NCI-H2196 treated with DMSO at 0.1 percent for 48 hours (cell line): ENCODE measurements around the gene PWWP2A.

Source experiments
- DNase-seq: peaks from one replicate; lab custom pipeline; 2025; ENCODE audit not compliant: unreplicated experiment; lab: John Stamatoyannopoulos, UW

Gene PWWP2A

DNA sequence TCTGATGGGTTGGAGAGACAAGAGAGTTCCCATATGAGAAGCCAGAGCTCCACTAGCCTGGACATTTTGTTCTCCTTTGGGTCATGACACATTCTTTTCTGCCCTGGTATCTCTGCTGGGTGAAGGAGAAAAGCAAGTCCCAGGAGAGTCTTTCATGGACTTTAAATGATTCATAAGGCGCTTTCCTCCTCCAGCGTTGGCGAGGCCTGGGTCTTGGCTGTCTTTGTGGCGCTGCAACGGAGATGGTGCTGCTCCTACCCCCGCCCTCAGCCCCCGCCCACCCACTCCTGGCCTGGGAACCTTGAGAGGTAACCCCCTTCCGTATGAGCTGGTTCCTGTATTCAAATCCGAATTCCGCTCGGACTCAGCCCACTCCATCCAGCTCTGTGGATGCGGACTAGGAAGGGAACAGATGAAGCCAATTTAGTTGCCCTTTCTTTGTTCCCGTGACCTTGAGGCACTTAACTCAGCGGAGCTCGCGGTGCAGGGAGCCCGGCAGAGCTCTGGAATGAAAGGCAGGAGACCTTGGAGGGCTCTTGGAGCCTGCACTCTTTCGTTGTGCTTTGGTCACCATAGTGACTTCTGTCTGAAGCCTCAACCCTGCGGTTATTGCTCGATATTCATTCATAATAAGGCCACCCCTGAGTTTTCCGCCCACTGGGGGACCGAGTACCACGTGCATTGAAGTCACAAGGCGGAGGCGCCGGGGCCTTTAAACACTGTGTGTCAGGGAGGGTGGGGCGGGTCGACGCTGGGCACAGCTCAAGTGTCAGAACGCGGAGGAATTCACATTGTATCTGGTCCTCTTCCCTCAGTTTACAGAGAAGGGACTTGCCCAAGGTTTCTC, 14.0 kb upstream of the PWWP2A start:
- DNase-seq = no peak

DNA sequence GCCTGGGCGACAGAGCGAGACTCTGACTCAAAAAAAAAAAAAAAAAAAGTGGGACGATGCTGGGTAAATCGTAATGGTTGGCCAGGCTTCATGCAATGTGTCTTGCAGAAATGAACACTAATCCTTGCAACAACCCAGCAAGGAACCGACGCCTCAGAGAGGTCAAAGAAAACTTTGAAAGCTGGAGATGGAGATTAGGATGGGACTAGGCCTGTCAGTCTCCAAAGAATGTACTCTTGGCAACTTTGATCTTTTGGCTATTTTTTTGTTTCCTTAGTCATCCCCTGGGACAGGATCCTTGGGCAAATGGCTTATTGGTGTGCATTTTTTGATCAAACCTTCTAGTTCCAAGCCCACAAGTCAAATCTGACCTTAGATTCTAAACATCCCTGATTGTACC, 10.6 kb upstream of the PWWP2A start:
- DNase-seq = no peak

- no peak for DNase-seq
Observed at GRCh38 chr5:160128632-160129031, 9.4 kb upstream of the PWWP2A start.

DNA sequence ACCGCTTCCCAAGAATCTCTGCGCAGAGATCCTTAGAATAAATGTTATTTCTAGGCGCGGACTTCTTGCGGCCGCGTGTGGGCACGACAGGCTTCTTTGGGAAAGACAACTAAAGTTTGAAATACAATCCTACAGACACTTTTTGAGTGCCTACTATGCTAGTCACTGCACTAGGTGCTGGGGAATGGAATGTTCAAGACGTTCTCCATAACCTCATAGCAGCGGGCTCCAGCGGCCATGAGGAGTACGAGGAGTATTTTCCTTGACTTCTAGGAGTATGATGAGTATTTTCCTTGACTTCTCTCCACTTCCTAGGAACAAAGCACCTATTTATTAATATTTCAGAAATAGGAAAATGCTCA, 636 bp upstream of the PWWP2A start:
- DNase-seq = no peak

- DNase-seq = no peak
Observed at GRCh38 chr5:160118349-160119141, 705 bp downstream of the PWWP2A start.

DNA sequence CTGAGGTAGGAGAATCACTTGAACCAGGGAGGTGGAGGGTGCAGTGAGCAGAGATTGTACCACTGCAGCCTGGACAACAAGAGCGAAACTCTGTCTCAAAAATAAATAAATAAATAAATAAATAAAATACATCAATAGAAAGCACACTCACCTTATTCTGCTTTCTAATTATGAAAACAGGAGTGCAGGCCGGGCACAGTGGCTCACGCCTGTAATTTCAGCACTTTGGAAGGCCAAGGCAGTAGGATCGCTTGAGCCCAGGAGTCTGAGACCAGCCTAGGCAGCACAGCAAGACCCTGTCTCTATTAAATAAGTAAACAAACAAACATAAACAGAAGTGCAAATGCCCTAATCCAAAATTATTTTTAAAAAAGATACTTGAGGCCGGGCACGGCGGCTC, 2.3 kb downstream of the PWWP2A start:
- DNase-seq = no peak

- DNase-seq = no peak
Observed at GRCh38 chr5:160108124-160108523, 11.1 kb downstream of the PWWP2A start.

DNA sequence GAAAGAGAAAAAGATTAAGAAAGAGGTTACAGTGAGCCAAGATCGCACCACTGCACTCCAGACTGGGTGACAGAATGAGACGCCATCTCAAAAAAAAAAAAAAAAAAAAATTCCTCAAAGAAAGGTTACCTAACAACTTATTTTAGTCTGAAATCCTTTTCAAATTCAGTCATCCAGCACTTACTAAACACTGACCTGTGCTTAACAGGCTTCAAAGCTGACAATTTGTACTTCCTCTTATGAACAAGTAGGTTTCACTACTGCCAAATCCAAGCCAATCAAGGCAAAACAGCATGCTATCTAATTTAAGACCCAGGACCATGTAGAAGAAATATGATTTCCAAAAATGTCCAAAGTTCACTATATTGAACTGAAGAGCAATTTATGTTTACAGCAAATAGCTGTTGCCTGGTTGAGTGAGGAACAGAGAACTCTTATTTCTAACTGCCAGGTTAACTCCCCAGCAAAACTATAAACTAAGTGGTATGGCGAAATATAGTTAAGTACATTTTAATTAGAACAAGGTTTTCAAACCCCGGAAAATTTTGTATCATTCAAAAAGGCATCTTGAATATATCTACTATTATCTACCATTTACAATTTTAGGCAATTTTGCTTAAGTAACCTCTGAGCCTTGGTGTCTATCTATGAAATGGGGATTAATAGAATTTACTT, 13.4 kb downstream of the PWWP2A start:
- no peak for DNase-seq

DNA sequence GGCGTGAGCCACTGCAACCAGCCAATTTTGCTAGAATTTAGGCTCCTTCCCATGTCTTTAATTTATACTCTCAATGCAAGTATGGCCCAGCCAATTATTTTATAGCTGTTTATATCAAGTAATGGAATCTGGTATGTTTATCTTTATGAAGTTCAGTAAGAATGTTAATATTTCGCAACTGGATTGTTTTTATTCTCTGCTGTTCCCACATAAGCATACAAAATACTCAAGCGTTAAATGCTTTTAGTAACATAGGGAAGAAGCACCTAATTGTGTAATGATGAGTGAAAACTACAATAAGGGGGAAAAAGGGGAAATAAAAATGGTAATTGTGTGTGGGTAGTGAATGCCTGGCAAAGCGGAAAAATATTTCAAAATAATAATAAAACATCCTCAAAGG, 21.3 kb downstream of the PWWP2A start:
- DNase-seq = no peak

DNA sequence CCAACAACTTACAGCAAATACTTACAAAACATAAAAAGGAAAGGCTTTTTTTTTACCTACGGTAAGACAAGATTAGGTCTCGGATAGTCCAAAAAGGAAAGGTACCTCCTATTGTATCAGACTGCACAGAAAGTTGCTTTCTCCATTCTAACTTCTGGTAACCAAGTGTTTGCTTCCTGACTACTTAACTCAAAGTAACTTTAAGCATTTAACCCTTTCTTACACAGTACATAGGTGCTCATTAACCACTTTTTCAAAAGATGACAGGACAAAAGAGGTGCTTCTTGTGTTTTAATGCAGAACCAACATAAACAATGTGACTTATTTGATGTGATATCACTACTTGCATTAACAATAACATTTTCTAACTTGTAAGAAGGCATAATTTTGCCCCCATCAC, 23.1 kb downstream of the PWWP2A start:
- no peak for DNase-seq

GRCh38 chr5:160092960-160093707, 26.1 kb downstream of the PWWP2A start:
- no peak for DNase-seq

- DNase-seq = no peak
Observed at GRCh38 chr5:160092514-160092913, 26.7 kb downstream of the PWWP2A start.

GRCh38 chr5:160090059-160090458, 29.2 kb downstream of the PWWP2A start:
- DNase-seq = no peak

GRCh38 chr5:160089531-160089930, 29.7 kb downstream of the PWWP2A start:
- DNase-seq = no peak

GRCh38 chr5:160088805-160089204, 30.4 kb downstream of the PWWP2A start:
- no peak for DNase-seq

DNA sequence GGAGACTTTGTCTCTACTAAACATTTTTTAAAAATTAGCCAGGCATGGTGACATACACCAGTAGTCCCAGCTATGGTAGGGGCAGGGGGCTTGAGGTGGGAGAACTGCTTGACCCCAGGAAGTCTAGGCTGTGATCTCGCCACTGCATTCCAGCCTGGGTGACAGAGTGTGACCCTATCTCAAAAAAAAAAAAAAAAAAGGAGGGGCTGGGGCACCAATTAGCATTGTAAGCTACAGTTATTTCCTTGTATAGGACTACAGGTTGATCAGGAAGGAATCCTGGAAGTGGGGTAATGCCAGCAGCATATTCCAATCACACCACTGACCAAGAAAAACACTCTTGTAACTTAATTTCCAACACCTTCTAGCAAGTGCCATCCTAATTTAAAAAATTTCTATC, 32.1 kb downstream of the PWWP2A start:
- no peak for DNase-seq

DNA sequence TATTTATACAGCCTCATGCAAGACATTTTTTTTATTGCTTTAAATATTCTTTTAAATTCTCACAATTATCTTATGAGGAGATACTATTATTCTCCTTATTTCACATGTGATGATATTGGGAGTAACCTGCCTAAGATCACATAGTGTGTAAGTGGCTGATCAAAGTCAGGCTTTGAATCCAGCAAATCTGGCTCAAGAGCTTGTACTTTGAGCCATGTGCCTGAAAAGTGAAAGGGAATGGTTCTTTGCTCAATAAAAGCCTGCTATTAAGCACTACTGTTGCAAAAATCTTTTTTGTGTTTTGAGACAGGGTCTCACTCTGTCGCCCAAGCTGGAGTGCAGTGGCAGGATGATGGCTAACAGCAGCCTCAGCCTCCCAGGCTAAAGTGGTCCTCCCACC, 35.1 kb downstream of the PWWP2A start:
- DNase-seq = no peak

- no peak for DNase-seq
Observed at GRCh38 chr5:160083501-160083900, 35.7 kb downstream of the PWWP2A start.

DNA sequence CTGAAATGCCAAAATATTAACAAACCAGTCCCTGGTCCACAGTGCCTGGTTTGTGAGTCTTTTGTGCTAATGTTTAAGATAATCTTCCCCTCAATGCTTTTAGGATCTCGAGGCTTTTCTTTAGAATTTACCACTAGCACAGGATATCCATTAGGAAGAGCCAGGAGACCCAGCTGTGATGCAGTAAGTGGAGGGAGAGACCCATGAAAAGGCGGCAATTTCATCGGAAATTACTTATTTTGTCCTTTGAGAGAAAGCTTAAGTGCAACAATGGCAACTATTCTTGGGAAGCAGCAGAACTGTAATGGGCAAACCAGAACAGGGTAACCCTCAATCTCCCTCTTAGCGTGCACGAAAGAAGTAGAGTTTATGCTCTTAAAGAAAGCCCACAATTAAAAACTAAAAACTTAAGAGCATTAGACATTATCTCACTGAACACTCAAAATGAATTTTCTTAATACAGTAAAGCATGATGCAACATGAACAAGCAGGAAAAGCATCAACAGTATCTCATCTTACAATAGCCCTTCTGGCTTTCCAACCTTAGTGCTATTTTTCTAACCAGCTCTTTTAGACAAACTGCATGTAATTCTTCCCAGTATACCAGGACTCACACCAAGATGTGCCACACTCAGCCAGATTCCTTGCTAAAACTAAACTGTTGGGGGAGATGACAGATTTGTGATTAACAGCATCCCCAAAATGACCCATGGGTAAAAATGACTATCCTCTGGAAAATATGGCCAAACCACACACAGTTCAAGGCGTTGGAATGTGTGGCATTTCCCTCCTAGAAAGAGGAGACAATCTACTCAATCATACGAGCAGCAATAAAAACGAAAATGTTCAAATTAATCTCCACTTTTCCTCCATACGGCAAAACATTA, 36.4 kb downstream of the PWWP2A start:
- no peak for DNase-seq

DNA sequence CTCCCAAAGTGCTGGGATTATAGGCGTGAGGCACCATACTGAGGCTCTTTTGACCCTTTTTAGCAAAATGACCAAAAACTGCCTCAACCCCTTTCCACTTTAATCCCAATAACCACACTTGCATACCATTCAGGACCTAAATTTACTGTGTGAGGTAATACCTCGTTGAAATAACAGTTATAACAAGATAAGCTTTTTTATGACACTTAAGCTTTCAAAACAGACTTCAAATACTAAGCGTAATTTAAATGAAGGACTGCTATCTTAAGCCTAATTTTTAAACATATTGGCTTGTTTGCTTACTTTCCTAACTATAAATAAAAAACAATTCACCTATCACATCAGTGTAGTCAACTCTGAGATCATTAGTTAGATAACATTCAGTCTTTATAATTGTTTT, 37.8 kb downstream of the PWWP2A start:
- no peak for DNase-seq
